Nephron (organoid): ENCODE measurements around the gene SLC25A33.

Experiments used
- H3K27ac Mint-ChIP-seq, 3 experiments: 2 replicates each; pipeline ENCODE4 v1.8.0; 2020; ENCODE audit warnings: mixed read lengths in 3 of 3, mild to moderate bottlenecking in 2 of 3, moderate library complexity in 1 of 3
- H3K27me3 Mint-ChIP-seq: 2 replicates; pipeline ENCODE4 v1.8.0; 2021; ENCODE audit warnings: low read depth, mild to moderate bottlenecking, moderate library complexity, mixed read lengths
- H3K36me3 Mint-ChIP-seq: 2 replicates; pipeline ENCODE4 v1.8.0; 2020; ENCODE audit warnings: low read depth, mixed read lengths
- H3K4me1 Mint-ChIP-seq: 2 replicates; pipeline ENCODE4 v1.8.0; 2020; ENCODE audit warnings: mixed read lengths
- H3K4me3 Mint-ChIP-seq, 3 experiments: 2 replicates each; pipeline ENCODE4 v1.8.0; 2020; ENCODE audit warnings: mild to moderate bottlenecking in 3 of 3, mixed read lengths in 3 of 3, moderate library complexity in 2 of 3
- H3K9me3 Mint-ChIP-seq: 2 replicates; pipeline ENCODE4 v1.8.0; 2020; ENCODE audit warnings: mixed read lengths
- TF ChIP-seq, protein P1 (sequence below), 3 experiments: fragments of 200-600 bp; sonication (generic); IDR thresholded peaks; one replicate each; pipeline ENCODE4 v1.5.0; 2021; ENCODE audit warnings: antibody characterized with exemption in 3 of 3; ENCODE audit not compliant: unreplicated experiment in 3 of 3

The SLC25A33 gene

DNA sequence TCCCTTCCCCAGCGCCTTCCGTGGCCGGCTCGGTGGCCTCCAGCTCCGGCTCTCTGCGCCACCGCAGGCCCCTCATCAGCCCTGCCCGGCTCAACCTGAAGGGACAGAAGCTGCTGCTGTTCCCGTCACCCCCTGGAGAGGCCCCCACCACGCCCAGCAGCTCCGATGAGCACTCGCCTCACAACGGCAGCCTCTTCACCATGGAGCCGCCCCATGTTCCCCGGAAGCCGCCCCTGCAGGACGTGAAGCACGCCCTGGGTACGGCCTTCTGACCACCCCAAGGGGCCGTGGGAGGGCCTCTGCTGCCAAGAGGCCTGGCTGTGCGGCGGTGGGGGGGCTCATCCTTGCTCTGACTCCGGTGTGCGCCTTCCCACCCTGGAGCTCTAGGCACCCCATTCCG, 71.3 kb downstream of the SLC25A33 start:
- TF ChIP-seq, protein P1, sequence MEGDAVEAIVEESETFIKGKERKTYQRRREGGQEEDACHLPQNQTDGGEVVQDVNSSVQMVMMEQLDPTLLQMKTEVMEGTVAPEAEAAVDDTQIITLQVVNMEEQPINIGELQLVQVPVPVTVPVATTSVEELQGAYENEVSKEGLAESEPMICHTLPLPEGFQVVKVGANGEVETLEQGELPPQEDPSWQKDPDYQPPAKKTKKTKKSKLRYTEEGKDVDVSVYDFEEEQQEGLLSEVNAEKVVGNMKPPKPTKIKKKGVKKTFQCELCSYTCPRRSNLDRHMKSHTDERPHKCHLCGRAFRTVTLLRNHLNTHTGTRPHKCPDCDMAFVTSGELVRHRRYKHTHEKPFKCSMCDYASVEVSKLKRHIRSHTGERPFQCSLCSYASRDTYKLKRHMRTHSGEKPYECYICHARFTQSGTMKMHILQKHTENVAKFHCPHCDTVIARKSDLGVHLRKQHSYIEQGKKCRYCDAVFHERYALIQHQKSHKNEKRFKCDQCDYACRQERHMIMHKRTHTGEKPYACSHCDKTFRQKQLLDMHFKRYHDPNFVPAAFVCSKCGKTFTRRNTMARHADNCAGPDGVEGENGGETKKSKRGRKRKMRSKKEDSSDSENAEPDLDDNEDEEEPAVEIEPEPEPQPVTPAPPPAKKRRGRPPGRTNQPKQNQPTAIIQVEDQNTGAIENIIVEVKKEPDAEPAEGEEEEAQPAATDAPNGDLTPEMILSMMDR (IDR thresholded peaks at IDR 0.05; ENCODE audit: unreplicated experiment in 3 of 3), result no peak
- Mint-ChIP-seq H3K36me3 (peaks cover 7% of the 10 kb centered on the region), H3K9me3 (no peaks in the 10 kb centered on the region), H3K27me3 (no peaks in the 10 kb centered on the region), H3K4me1 (no peaks in the 10 kb centered on the region), H3K27ac (no peak overlapping the region), H3K4me3 (no peak overlapping the region)

DNA sequence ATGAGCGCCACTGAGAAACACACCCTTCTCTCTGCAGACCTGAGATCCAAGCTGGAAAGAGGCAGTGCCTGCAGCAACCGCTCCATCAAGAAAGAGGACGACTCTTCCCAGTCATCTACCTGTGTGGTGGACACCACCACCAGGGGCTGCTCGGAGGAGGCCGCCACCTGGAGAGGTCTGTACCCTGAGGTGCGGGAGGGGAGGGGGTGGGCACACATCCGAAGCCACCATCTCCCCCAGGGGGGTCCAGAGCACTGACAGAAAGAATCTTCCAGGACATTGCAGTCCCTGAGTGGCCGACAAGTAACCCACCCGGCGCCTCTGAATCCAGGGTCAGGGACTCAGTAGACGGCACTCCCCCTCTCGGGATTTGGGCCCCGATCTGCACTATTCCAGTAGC, 72.5 kb downstream of the SLC25A33 start:
- H3K9me3 Mint-ChIP-seq, result no peaks in the 10 kb centered on the region
- H3K4me1 Mint-ChIP-seq, result no peaks in the 10 kb centered on the region
- H3K27ac Mint-ChIP-seq, result no peak overlapping the region
- H3K27me3 Mint-ChIP-seq, result no peaks in the 10 kb centered on the region
- H3K36me3 Mint-ChIP-seq, result peaks cover 7% of the 10 kb centered on the region
- TF ChIP-seq, protein P1 (IDR thresholded peaks at IDR 0.05; ENCODE audit: unreplicated experiment in 3 of 3), result no peak
- H3K4me3 Mint-ChIP-seq, result no peak overlapping the region

DNA sequence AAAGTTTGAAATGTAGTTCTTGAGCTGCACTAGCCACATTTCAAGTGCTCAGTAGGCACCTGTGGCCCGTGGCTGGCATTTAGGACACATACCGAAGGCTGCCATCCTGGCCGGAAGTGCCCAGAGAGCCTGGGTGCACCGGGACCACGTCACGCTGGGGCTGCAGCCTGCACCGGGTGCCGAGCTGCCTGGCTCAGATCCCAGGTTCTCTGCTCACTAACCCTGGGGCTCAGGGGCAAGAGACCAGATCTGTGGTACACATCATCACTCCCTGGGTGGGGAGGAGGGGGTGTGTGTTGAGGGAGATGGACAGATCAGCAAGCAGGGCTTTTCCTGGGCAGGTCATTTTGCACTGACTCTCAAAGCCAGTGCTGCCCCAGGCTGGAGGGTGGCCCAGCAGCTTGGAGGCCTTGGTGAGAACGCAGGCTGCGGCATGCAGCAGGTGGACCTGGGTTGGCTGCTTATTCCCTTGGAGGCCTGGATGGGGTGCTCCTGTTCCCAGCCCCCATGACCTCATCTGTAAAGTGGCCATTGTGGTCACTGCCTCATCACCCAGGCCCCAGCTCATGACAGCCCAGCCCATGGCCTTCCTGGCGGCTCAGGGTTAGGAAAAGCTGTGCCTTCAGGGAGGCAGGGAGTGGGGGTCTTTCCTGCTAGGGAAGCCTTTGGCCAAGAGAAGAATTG, 73.0 kb downstream of the SLC25A33 start:
- no peaks in the 10 kb centered on the region for H3K27me3 Mint-ChIP-seq
- H3K27ac Mint-ChIP-seq, result no peak overlapping the region
- no peaks in the 10 kb centered on the region for H3K9me3 Mint-ChIP-seq
- peaks cover 7% of the 10 kb centered on the region for H3K36me3 Mint-ChIP-seq
- H3K4me1 Mint-ChIP-seq, result no peaks in the 10 kb centered on the region
- no peak overlapping the region for H3K4me3 Mint-ChIP-seq
- TF ChIP-seq, protein P1 (IDR thresholded peaks at IDR 0.05; ENCODE audit: unreplicated experiment in 3 of 3), result no peak

DNA sequence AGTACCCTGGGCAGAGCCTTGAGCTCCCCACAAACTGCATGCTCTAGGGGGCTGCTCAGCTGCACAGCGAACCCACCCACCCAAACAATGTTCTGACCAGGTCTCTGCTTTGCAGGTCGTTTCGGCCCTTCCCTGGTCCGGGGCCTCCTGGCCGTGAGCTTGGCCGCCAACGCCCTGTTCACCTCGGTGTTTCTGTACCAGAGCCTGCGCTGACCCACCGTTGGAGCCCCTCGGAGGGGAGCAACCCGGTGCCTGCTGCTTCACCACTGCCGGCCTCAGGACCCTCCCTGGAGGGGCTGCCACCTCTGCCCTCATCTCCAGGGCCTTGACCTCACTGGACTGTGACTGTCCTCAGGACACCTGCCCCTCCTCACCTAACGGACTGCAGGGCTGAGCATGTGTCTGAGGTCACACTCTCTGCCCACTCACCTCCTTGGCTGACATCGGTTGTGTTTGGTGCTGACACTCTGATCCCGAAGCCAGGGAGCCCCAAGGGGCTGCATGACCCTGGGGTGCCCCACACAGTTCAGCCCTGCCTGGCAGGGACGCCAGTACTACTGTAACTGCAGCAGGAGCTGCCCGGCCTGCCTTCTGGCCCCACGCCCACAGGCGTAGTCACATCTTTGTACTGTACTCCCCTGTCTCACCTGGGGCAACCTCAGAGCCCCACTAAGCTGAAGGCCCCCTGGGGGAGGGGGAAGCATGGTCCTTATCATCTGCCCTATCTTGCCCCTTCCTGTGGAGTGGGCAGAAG, 73.8 kb downstream of the SLC25A33 start:
- no peak overlapping the region for H3K27ac Mint-ChIP-seq
- TF ChIP-seq, protein P1 (IDR thresholded peaks at IDR 0.05; ENCODE audit: unreplicated experiment in 3 of 3), result no peak
- H3K4me1 Mint-ChIP-seq, result no peaks in the 10 kb centered on the region
- H3K36me3 Mint-ChIP-seq, result peaks cover 7% of the 10 kb centered on the region
- H3K27me3 Mint-ChIP-seq, result peaks cover 3% of the 10 kb centered on the region
- H3K4me3 Mint-ChIP-seq, result no peak overlapping the region
- H3K9me3 Mint-ChIP-seq, result no peaks in the 10 kb centered on the region

DNA sequence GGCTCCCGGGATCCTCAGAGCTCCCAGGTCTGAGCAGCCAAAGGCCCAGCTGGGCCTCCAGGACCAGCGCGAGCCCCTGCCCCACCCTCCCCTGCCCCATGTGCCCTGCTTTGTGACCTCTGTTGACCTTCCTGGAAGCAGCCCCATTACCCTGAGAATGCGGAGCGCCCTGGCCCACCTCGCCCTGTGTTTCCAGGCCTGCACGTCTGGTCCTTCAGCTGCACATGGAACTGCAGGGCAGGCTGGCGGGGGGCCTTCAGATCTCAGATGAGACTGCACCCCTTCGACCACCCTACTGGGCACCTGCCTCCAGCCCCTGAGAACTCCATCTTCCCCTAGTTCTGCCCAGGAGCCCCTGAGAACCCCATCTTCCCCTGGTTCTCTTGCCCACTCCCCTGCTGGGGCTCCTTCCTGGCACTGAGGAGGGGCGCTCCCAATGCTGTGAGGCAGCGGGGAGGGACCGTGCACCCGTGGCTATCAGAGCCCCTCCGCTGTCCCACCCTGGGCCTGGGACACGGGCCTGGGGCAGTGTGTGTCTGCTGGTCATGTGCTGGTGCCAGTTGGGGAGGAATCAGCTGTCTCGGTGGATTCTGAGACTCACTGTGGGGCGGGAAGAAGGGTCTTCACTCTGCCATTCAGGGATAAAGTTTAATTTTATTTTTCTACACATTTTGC, 74.5 kb downstream of the SLC25A33 start:
- H3K36me3 Mint-ChIP-seq, result peaks cover 7% of the 10 kb centered on the region
- no peak overlapping the region for H3K27ac Mint-ChIP-seq
- H3K9me3 Mint-ChIP-seq, result no peaks in the 10 kb centered on the region
- TF ChIP-seq, protein P1 (IDR thresholded peaks at IDR 0.05; ENCODE audit: unreplicated experiment in 3 of 3), result no peak
- no peak overlapping the region for H3K4me3 Mint-ChIP-seq
- H3K4me1 Mint-ChIP-seq, result no peaks in the 10 kb centered on the region
- peaks cover 3% of the 10 kb centered on the region for H3K27me3 Mint-ChIP-seq
